WI38 (cell line): Measurements from ENCODE around the gene APBA1.

Experiments
- H3K4me3 ChIP-seq: 2 replicates; pipeline ENCODE4 v1.5.1; 2011; ENCODE audit warnings: low read depth, mild to moderate bottlenecking, control low read depth, low read length
- CTCF ChIP-seq: IDR thresholded peaks from 2 replicates; pipeline ENCODE4 v1.5.1; 2012; ENCODE audit warnings: low read depth, mild to moderate bottlenecking, control low read depth, low read length

Gene APBA1

GRCh38 chr9:69532396-69532795, 139.8 kb downstream of the APBA1 start:
- TF ChIP-seq CTCF = no peak
- H3K4me3 ChIP-seq = no peak overlapping the region

GRCh38 chr9:69527454-69527853, 144.7 kb downstream of the APBA1 start:
- H3K4me3 ChIP-seq = no peak overlapping the region
- no peak for TF ChIP-seq CTCF

GRCh38 chr9:69526699-69527098, 145.5 kb downstream of the APBA1 start:
- H3K4me3 ChIP-seq = no peak overlapping the region
- TF ChIP-seq CTCF = no peak

GRCh38 chr9:69519470-69520240, 152.5 kb downstream of the APBA1 start:
- no peak overlapping the region for H3K4me3 ChIP-seq
- no peak for TF ChIP-seq CTCF

- no peak for TF ChIP-seq CTCF
- no peak overlapping the region for H3K4me3 ChIP-seq
These were observed 155.5 kb downstream of the APBA1 start for GRCh38 chr9:69516353-69517322.

- no peak for TF ChIP-seq CTCF
These were observed 156.4 kb downstream of the APBA1 start for GRCh38 chr9:69515810-69516209.

More at GRCh38 chr9:69515810-69516209, 156.4 kb downstream of the APBA1 start:
- no peak overlapping the region for H3K4me3 ChIP-seq
